ENCODE data around the gene P2RY14.

DNA sequence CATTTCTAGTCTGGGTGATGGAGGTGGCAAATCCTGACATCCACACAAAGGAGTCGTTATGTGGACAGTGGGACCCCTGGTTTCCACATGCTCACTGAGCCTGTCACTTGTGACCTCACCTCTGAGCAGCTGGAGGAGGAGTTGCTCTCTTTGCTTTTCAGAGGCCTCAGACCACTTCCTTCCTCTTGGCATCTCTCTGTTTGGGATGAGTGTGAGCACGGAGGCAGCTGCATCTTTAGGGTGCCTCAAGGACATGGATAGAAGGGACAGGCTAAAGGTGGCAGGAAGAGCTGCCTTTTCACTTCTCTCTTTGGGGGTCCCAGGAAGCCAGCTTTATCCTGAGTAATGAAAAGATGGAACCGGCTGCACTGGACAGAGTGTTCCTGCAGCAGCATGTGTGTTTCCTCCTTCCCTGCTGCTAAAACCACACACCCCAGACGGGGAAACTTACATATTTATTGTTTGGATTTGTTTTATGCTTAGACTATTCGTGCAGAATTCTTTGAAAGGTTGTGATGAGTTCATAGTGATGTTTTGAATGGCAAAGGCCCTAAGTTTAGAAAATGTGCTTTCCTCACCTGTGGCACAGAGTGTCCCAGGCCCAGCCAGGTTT, 107.1 kb downstream of the P2RY14 start:
- TF ChIP-seq CTCF (IDR thresholded peaks at IDR 0.05) = no peak
- TF ChIP-seq POLR2A (IDR thresholded peaks at IDR 0.05; ENCODE audit: low read depth) = no peak
- TF ChIP-seq EP300 (IDR thresholded peaks at IDR 0.05) = no peak
- no peak for TF ChIP-seq POLR2AphosphoS5 (IDR thresholded peaks at IDR 0.05)

Data from esophagus muscularis mucosa (tissue), 4 donors.